Kidney (tissue), 14 donors: ENCODE data around the gene ALK. TPM values are rescaled to one million over a fixed set of nuclear protein-coding genes. Genes with fewer than 3 reads are reported as not detected.

Experiments used
- DNase-seq, 5 donors: peaks; one replicate each; pipeline ENCODE4 v3.0.0-alpha.2; 2013 to 2020
- FAIRE-seq: peaks from 2 replicates; lab custom pipeline; 2012; peaks lifted over from hg19 to GRCh38; lab: Jason Lieb, UNC
- H3K27ac ChIP-seq, 2 donors: one replicate each; pipeline ENCODE4 v1.7.0; 2013; ENCODE audit warnings: low read depth in 2 of 2, low read length in 2 of 2, inconsistent platforms in 1 of 2
- H3K27me3 ChIP-seq: one replicate; pipeline ENCODE4 v1.7.1; 2013; ENCODE audit warnings: low read length, inconsistent platforms; ENCODE audit not compliant: control insufficient read depth, insufficient read depth
- H3K36me3 ChIP-seq, 3 donors: one replicate each; pipeline versions ENCODE4 v1.7.0 to v1.7.1; 2013; ENCODE audit warnings: low read length in 3 of 3, control low read depth in 1 of 3, inconsistent platforms in 1 of 3; ENCODE audit not compliant: insufficient read depth in 3 of 3, control insufficient read depth in 2 of 3
- H3K4me1 ChIP-seq, 3 donors: one replicate each; pipeline versions ENCODE4 v1.7.0 to v1.7.1; 2013; ENCODE audit warnings: low read length in 3 of 3, inconsistent platforms in 1 of 3, low read depth in 1 of 3; ENCODE audit not compliant: control insufficient read depth in 2 of 3, insufficient read depth in 2 of 3
- H3K4me3 ChIP-seq, 3 donors: one replicate each; pipeline versions ENCODE4 v1.7.0 to v1.8.1; 2013; ENCODE audit warnings: low read length in 3 of 3, control low read depth in 1 of 3, inconsistent platforms in 1 of 3
- H3K9ac ChIP-seq, 3 donors: one replicate each; pipeline versions ENCODE4 v1.7.0 to v1.7.1; 2013; ENCODE audit warnings: low read length in 3 of 3, control low read depth in 1 of 3, inconsistent platforms in 1 of 3
- H3K9me3 ChIP-seq, 3 donors: one replicate each; pipeline versions ENCODE4 v1.7.0 to v1.7.1; 2013; ENCODE audit warnings: low read length in 3 of 3, control low read depth in 1 of 3, inconsistent platforms in 1 of 3; ENCODE audit not compliant: control insufficient read depth in 2 of 3, insufficient read depth in 1 of 3
- CTCF ChIP-seq: IDR thresholded peaks from 3 replicates; pipeline ENCODE4 v1.5.1; 2012; ENCODE audit warnings: mild to moderate bottlenecking, moderate library complexity, borderline replicate concordance; ENCODE audit not compliant: insufficient read depth; ENCODE audit errors: extremely low read depth
- intact Hi-C: fragments of 100-400 bp; cut with DNase I; formaldehyde crosslinking; loops from one replicate; pipeline ENCODE4 v1.11.1; 2022
- polyA plus RNA-seq: library from polyadenylated mRNA; stranded (reverse); fragments of 350-450 nt; fragmentation: Illumina TruSeq; extraction: RNeasy Lipid Tissue Mini Kit (QIAGEN cat#74804); gene quantifications from one replicate; pipeline ENCODE4 v1.2.3, GENCODE V29; 2014; ENCODE audit warnings: low read depth, low replicate concordance; ENCODE audit not compliant: insufficient read depth
- total RNA-seq: library from RNA; stranded (reverse); fragmentation: NEBNext Ultra II Directional; extraction: Animal tissue kit (Norgen Biotek cat#: 25700); gene quantifications from one replicate; pipeline ENCODE4 v1.2.1, GENCODE V29; 2021
- donor health status: control.
- donor health status: control.
- donor health status: control.
- donor health status: control.
- donor health status: control.
- donor health status: DM: yes; HTN: yes; CAD: no.
- donor health status: Normal renal cell carcinoma (clear cell type).

The ALK gene
- total and polyA plus RNA-seq, 2 donors from 2014 or later = 0.13 TPM; not detected in 1

DNA sequence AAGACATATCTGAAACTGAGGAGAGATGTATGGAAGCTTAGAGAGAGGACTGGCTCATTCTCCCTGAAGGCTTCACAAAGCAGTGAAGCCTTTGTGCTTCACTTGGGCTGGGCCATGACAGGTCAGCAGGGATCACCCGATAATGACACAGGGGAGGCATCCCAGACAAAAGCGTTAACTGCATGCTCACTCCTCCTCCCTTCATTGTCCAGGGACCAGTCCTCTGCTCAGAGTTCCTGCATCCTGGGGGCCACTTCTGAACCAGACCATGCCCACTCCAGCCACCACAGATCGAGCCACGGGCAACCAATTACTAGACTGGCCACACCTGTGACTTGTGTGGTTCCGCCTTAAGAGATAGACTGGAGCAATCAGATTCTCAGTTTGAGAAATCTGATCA is 570.1 kb downstream of the ALK start:
- H3K4me1 ChIP-seq = no peaks in the 10 kb centered on the region
- H3K9me3 ChIP-seq = no peaks in the 10 kb centered on the region
- no peak overlapping the region for H3K27ac ChIP-seq
- H3K27me3 ChIP-seq = no peaks in the 10 kb centered on the region
- no peaks in the 10 kb centered on the region for H3K36me3 ChIP-seq
- DNase-seq (no peak), FAIRE-seq (no peak)
- H3K4me3 ChIP-seq = no peak overlapping the region
- TF ChIP-seq CTCF = no peak
- no peak overlapping the region for H3K9ac ChIP-seq
- intact Hi-C loops = no loop called here

DNA sequence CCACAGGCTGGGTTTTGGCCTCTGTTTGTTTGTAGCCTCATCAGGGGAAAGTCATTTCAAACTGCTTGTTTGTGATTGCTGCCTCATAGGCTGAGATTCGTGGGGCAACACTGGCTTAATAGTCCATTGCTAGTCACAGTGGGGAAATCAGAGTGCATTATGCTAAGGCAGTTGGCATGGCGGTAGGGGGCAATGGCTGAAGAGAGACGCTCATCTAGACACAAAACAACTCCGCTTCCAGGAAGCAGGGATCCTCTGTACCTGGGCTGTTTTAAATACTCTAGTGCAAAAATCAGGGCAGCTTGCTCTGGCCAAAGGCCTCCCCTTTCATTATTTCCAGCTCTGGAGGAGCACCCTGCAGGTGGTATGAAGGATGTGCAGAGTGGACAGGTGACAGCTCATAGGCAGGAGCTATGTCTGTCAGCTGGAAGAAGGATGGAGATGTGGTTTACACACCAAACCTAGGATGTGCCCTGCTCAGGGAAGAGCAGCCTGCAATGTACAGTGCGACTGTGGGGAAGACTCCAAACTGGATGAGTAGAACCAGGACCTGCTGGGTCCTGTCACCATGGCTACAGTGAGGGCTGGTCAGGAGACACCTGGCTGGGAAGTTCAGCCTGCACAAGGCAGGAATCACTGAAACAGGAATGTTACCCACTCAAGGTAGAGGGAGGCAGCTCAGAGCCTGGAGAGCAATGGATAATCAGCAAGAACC is 571.9 kb downstream of the ALK start:
- Histone ChIP-seq H3K9me3 (no peaks in the 10 kb centered on the region), H3K36me3 (no peaks in the 10 kb centered on the region), H3K27me3 (no peaks in the 10 kb centered on the region), H3K4me1 (no peaks in the 10 kb centered on the region), H3K9ac (no peak overlapping the region), H3K4me3 (no peak overlapping the region), H3K27ac (no peak overlapping the region)
- no peak for TF ChIP-seq CTCF
- FAIRE-seq (no peak), DNase-seq (no peak)
- intact Hi-C loops = no loop called here

DNA sequence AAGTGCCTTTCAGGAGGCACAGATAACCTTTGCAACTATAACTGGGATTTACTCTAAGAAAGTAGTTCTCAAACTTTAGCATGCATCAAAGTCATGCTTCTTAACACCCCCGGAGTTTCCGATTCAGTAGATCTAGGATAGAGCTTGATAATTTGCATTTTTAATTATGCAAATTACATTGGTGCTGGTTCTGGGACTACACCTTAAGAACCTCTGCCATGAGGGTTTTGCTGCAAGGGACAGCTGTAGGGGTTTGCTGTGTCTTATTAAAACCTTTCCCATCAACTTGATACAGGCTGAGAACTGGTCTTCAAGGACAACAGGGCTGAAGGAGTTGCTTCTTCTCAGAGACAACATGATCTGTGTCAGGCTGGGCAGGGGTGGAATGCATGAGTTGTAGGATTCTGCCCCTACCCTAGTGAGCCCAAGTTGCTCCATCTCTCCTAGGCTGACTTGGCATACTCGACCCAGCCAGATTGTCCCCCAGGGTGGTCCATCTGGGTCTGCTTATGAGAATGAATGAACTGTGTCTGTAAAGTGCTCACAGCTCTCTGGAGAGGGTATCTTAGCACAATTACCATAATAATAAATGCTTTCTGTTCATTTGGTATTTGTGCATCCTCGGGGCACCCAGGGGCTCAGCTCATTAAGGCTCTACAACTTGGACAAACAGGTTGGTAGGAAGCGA is 573.5 kb downstream of the ALK start:
- H3K27ac ChIP-seq = no peak overlapping the region
- FAIRE-seq = no peak
- intact Hi-C loops = no loop called here
- H3K36me3 ChIP-seq = no peaks in the 10 kb centered on the region
- H3K9me3 ChIP-seq = no peaks in the 10 kb centered on the region
- TF ChIP-seq CTCF = no peak
- H3K4me3 ChIP-seq = no peak overlapping the region
- no peaks in the 10 kb centered on the region for H3K4me1 ChIP-seq
- H3K27me3 ChIP-seq = no peaks in the 10 kb centered on the region
- no peak for DNase-seq
- H3K9ac ChIP-seq = no peak overlapping the region
